WERI-Rb-1 (cell line): Measurements from ENCODE around the gene WFDC10B.

ENCODE experiments used
- DNase-seq: peaks from one replicate; pipeline ENCODE4 v3.0.0-alpha.2; 2020
- H3K27ac ChIP-seq: fragments of 250-450 bp; sonication (Bioruptor Pico); 2 replicates; pipeline ENCODE4 v1.5.1; 2020; ENCODE audit warnings: mild to moderate bottlenecking, moderate library complexity
- H3K27me3 ChIP-seq: fragments of 250-450 bp; sonication (Bioruptor Pico); 2 replicates; pipeline ENCODE4 v1.5.1; 2021; ENCODE audit warnings: mild to moderate bottlenecking, low read depth, moderate library complexity; ENCODE audit not compliant: insufficient read depth, severe bottlenecking
- H3K36me3 ChIP-seq: fragments of 250-450 bp; sonication (Bioruptor Pico); 2 replicates; pipeline ENCODE4 v1.5.1; 2020; ENCODE audit warnings: mild to moderate bottlenecking, moderate library complexity
- H3K4me3 ChIP-seq: 2 replicates; pipeline ENCODE4 v1.5.1; 2011; ENCODE audit warnings: low read depth, mild to moderate bottlenecking, control low read depth, low read length
- H3K9me3 ChIP-seq: fragments of 250-450 bp; sonication (Bioruptor Pico); 2 replicates; pipeline ENCODE4 v1.5.1; 2021; ENCODE audit warnings: mild to moderate bottlenecking, moderate library complexity; ENCODE audit not compliant: severe bottlenecking
- TF ChIP-seq, protein P1 (sequence below): IDR thresholded peaks from 2 replicates; pipeline ENCODE4 v1.5.1; 2011; ENCODE audit warnings: low read depth, mild to moderate bottlenecking, control low read depth, inconsistent platforms, low read length

Gene WFDC10B

DNA sequence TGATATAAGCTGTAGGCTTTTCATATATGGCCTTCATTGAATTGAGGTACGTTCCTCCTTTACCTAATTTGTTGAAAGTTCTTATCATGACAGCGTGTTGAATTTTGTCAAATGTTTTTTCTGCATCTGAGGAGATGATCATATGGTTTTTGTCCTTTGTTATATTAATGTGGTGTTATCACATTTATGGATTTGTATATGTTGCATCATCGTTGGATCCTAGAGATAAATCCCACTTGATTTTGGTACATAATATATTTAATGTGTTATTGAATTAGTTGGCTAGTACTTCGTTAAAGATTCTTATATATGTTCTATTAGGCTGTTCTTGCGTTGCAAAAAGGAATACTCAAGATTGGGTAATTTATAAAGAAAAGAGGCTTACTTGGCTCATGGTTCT is 65.1 kb downstream of the WFDC10B start:
- H3K27me3 ChIP-seq, result no peaks in the 10 kb centered on the region
- H3K9me3 ChIP-seq, result peaks cover 2% of the 10 kb centered on the region
- H3K4me3 ChIP-seq, result no peak overlapping the region
- TF ChIP-seq, protein P1, sequence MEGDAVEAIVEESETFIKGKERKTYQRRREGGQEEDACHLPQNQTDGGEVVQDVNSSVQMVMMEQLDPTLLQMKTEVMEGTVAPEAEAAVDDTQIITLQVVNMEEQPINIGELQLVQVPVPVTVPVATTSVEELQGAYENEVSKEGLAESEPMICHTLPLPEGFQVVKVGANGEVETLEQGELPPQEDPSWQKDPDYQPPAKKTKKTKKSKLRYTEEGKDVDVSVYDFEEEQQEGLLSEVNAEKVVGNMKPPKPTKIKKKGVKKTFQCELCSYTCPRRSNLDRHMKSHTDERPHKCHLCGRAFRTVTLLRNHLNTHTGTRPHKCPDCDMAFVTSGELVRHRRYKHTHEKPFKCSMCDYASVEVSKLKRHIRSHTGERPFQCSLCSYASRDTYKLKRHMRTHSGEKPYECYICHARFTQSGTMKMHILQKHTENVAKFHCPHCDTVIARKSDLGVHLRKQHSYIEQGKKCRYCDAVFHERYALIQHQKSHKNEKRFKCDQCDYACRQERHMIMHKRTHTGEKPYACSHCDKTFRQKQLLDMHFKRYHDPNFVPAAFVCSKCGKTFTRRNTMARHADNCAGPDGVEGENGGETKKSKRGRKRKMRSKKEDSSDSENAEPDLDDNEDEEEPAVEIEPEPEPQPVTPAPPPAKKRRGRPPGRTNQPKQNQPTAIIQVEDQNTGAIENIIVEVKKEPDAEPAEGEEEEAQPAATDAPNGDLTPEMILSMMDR, result no peak
- no peaks in the 10 kb centered on the region for H3K36me3 ChIP-seq
- no peak overlapping the region for H3K27ac ChIP-seq
- no peak for DNase-seq

DNA sequence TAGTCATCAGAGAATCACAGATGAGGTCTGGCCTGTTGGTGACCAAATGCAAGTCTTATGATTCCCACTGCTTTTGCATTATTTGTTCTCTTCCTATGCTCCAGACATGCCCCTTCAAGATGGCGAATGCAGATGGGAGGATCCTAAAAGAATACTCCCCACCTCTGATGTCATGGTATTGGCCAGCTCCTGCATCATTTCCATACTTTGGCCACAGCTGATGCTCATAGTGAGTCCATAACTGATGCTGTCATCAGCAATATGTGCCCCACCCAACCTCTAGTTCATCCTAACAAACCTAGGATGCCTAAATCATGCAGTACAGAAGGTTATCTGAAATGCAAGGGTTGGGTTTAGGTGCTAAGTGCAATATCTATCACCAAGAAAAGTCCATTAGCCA is 68.3 kb downstream of the WFDC10B start:
- Histone ChIP-seq H3K27me3 (no peaks in the 10 kb centered on the region), H3K27ac (no peak overlapping the region), H3K36me3 (no peaks in the 10 kb centered on the region), H3K4me3 (no peak overlapping the region), H3K9me3 (peaks cover 2% of the 10 kb centered on the region)
- TF ChIP-seq, protein P1, result no peak
- no peak for DNase-seq
